GM21619 (cell line): ENCODE measurements around the gene SEPSECS.

Experiments used
- ATAC-seq: cut with Tn5 transposase; IDR thresholded peaks from one replicate; pipeline ENCODE4 v1.9.1; 2021; ENCODE audit not compliant: unreplicated experiment

The SEPSECS gene

DNA sequence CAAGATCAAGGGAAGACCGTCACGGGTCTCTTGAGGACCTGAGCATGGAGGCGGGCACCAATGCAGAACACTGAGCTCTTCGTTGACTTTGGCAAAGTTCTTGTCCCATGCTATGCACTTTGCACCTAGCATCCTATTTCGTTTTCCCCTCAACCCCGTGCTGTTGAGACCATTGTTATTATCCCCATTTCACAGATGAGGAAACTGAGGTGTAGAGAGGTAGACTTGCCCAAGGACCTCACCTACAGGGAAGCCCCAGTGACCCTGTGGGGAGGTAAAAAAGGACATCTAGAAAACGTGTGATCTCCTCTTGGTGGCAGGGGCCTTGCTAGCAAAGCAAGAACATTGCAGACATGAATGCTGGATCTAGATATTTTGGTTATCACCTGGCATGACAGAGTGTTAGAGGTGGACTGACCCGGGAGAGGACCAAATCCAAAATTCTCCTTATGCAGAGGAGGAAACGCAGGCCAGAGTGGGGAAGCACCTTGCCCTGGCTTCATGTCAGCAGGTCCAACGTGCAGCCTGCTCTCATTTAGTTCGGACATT, 48.5 kb downstream of the SEPSECS start:
- ATAC-seq: no peak

GRCh38 chr4:25110527-25111329, 49.5 kb downstream of the SEPSECS start:
- ATAC-seq: no peak

DNA sequence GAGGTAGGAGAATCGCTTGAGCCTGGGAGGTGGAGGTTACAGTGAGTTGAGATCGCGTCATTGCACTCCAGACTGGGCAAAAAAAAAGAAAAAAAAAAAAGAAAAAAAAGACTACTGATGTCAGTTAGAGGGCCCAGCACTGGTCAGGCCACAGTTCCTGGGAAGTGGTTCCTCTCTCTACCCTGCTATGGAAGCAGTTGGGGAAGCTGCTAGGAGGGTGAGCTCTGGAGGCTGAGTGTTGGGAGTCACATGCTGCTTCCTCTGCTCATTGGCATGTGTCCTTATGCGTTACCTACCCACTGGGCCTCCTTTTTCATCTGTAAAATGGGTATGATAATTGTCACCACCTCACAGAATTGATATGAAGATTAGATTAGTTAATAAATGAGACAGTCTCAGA, 50.7 kb downstream of the SEPSECS start:
- ATAC-seq: no peak

GRCh38 chr4:25108556-25108955, 51.7 kb downstream of the SEPSECS start:
- ATAC-seq: no peak

DNA sequence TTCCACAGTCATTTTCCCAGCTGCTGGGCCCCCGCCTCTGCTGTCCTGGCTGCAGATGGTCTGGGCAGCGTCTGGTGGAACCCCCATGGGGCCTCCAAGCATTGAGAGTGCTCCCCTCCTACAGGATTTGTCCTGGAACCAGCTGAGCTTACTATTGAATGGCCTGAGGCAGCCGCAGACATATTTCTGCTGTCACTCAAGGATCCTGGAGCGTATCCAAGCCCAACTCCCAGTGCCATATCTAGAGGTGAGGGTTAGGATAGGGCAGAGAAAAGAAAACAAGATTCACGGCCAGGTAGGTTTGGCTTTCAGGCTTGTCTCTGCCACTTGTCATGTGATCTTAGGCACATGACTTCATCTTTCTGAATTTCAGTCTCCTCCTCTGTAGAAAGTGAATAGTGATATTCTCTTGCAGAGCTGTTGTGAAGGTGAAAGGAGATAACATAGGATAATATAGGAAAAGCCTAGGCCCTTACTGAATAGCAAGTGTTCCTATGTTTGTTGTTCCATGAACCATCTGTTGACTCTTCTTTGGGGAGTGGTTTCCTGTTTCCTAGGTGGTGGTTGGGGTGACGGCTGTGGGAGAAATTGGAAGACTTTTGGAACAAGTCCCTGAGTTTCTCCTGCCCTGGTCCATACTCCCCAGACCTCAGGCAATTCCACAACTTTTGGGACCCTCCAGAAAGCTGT, 52.3 kb downstream of the SEPSECS start:
- no peak for ATAC-seq

DNA sequence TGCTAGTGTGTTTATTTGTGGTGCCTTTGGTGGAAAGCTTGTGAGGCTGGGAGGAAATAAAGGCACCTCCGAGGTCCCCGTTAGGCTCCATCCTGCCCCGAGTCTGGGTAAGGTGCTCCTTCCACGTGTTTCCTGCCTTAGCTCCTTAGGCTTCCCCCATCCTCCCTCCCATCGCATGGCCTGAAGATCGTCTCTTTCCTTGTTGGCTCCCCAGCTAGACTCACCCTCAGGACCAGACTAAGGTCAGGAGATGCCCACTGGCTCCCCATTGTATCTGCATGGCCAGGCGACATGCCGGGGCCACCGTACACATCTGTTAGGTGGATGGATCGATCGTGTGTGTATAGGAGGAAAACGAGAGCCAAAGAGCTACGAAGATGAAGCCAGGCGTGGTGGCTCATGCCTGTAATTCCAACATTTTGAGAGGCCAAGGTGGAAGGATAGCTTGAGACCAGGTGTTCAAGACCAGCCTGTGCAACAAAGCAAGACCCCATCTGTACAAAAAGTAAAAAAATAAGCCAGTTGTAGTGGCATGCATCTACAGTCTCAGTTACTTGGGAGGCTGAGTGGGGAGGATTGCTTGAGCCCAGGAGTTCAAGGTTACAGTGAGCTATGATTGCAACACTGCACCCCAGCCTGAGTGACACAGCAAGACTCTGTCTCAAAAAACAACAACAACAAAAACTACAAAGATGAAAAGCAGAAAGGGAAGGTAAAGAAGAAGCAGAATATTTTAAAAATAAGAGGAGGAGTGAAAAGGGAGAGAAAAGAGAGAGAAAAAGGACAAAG, 53.7 kb downstream of the SEPSECS start:
- ATAC-seq: no peak

DNA sequence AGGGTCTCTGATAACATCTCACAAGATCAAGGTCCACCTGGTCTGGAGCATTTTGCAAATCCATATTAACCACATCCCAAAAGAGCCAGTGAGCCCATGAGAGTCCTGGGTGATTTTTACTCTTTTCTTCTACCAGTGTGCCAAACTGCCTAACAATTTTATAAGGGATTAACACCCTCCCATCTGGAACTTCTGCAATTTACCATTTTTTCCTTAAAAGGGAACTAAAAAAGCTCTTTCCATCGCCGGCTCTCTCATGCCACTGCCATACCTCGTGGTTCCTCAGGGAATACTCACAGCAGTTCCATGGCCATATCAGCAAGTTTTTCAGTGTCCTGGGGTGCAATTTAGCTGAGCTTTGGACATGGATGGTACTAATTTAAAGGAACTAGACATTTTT, 55.7 kb downstream of the SEPSECS start:
- ATAC-seq: no peak

DNA sequence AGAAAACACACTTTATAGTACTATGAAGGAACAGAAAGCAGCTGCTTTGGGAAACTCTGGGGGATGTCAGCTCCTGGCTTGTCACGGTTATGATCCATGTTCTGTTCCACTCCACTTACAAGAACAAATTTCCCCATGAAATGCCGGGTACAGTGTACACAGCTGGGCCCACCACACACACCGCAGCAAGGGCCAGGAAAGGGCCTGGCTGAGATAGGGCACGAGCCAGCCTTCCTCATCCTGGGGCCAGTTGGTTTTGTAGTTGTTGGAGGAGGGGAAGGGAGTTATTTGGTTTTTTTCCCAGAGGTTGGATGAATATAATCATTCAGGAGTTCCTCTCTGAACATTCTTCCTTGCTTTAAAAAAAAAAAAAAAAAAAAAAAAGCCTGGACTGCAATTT, 56.8 kb downstream of the SEPSECS start:
- no peak for ATAC-seq

DNA sequence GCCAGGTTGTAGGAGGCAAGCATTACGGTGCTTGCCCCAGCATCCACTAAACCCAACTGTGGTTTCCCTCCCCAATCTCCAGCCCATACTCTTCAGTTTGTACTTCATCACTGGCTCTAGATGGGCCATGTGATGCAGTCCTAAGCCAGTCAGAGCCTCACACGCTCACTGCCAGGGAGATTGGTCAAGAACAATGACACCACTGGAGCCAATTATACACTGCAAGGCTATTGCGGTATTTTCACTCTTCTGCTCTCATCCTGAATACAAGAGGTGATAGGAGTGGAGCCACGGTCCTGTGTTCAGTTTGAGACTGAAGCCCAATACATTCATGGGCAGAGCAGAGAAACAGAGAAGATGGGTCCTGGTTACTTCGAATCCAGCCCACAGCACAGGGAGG, 58.4 kb downstream of the SEPSECS start:
- no peak for ATAC-seq

GRCh38 chr4:25100710-25101109, 59.5 kb downstream of the SEPSECS start:
- no peak for ATAC-seq

DNA sequence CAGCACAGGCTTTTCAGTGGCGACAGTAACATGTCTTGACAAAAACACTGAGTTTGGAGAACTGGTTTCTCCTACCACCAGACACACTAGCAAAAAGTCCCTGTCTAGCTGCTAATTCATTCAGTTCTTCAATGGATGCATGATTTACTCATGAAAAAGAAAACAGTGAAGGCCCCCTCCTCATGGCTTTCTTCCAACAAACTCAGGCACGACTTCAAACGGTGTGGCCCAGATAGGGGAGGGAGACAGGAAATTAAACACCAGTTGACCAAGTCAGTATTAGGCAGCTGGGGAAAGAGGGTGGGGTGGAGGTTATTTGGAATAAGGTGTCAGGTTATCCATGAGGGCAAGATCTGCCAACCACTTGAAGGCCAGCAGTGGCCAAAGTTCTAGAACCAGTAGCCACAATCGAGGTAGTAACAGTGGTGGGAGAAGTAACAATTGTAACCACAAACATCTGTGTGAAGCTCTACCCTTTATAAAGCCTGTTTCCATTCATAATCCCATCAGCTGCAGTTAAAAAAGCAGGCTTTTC, 60.2 kb downstream of the SEPSECS start:
- no peak for ATAC-seq

DNA sequence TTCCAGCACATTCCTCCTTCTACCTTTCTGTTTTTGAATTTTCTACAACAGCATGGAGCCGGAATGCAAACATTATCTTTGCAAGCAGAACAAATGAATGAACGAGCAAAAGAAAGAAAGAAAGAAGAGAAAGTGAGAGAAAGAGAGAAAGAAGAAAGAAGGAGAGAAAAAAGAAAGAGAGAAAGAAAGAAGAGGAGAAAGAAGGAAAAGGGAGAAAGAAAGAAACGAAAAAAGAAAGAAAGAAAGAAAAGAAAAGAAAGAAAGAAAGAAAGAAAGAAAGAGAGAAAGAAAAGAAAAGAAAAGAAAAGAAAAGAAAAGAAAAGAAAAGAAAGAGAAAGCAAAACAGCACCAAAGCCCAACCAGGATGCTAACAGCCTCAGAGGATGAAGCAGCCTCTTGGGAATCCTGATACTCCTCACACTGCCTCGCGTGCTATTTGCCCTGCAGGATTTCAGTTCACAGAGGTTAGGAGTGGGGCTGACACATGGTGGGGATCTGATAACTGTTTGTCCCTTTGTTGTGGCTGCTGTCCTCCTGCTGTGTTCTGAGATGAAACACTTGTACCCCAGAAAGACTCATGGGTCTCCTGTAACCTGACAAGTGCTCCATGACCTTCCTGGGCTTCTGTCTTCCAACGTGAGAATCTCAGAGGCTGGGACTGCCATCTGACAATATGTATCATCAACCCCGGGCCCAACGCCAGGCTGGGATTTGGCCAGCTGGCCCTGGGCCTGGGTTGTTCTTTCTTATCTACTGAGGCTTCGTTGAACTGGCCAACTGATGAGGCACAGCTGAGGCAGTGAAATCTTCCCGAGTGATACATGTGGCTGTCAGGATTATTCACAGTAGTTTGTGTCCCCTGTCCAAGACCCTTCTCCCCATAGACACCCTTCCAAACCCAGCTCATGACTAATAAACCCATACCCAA, 61.0 kb downstream of the SEPSECS start:
- ATAC-seq: no peak

DNA sequence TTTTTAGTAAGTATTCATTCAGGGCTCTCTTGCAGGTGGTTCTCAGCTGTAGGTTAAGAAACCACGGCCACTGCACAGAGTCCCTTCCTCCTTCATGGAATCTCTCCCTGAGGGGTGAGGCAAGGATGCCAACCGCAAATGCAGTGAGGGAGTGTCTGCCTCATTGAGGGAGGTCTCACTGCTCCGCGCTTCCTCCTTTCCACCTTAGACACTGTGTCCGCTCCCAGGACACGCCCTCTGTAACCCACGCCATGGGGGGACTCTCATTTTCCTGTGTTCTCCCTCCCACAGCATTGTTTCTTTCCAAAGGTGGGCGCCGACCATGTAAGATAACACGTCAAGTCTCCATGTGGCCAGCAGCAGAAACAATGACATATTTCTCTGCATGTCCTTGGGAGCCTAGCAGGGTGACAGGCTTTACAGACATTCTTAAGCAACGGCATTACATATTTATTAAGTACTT, 63.2 kb downstream of the SEPSECS start:
- no peak for ATAC-seq

DNA sequence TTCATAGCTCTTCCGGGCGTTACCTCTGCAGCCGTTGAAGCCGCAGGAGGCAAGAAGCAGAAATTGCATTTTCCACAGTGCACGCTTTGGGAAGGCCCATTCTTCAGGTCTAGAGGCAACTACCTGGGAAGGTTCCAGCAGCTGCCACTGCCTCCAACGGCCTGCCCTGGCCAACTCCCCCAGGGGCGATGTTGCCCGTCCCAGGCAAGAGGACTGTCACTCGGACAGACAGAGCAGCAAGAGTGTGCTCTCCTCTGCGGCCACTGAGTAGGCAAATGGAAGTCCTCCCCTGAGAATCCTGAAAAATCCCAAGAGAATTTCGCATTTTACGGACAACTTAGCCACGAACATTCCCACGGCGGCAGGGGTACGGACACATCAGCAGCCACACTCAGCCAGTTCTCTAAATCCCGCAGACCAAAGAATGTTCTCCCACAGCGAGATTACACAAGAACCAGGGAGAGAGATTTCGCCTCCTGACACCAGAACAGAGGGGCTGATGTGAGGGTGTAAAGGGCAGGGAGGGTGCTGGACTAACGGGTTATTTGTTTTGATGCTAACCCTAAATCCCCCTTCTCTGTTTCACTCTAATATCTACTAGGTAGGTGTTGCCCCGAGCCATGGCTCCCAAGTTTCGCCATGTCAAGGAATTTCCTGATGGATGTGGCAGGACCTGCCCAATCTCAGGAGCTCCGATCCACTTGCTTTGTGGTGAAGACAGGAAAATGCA, 63.8 kb downstream of the SEPSECS start:
- ATAC-seq: no peak

GRCh38 chr4:25095837-25096236, 64.4 kb downstream of the SEPSECS start:
- no peak for ATAC-seq

DNA sequence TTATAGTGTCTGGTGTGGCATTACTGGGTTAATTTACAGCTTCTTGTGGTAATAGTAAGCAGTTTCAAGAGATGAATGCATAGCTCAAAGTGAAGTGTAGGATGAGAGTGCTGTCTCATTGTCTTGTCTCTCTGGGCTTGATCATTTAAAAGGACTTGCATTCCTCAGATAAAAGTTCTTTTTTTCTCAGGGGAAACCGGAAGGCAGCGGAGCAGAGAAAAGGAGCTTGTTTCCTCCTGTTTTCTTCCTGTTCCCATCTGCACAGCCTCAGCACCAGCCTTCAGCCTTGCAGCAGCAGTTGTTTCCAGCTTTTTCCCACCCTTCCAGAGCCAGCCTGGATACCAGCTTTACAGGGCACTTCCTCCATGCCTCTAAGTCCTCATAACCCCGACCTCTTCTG, 68.1 kb downstream of the SEPSECS start:
- ATAC-seq: peak; percentile 49

GRCh38 chr4:25090516-25090915, 69.7 kb downstream of the SEPSECS start:
- no peak for ATAC-seq

- no peak for ATAC-seq
Measured at GRCh38 chr4:25089051-25089763, 71.0 kb downstream of the SEPSECS start.
